Neural crest cell (in vitro differentiated cells): ENCODE results near the gene CHRD. TPM values are rescaled to one million over a fixed set of nuclear protein-coding genes. Genes with fewer than 3 reads are reported as not detected.

Experiments used
- DNase-seq: peaks from one replicate; pipeline ENCODE4 v3.0.0; 2021; ENCODE audit warnings: low read depth, mixed read lengths, low spot score
- H3K27ac Mint-ChIP-seq: one replicate; pipeline ENCODE4 v1.8.0; 2021; ENCODE audit warnings: mild to moderate bottlenecking, mixed read lengths; ENCODE audit not compliant: unreplicated experiment
- H3K27me3 Mint-ChIP-seq: 2 replicates; pipeline ENCODE4 v1.8.0; 2021; ENCODE audit warnings: low read depth, mild to moderate bottlenecking, mixed read lengths
- H3K36me3 Mint-ChIP-seq: 2 replicates; pipeline ENCODE4 v1.8.0; 2021; ENCODE audit warnings: low read depth, mild to moderate bottlenecking, mixed read lengths
- H3K4me1 Mint-ChIP-seq: 2 replicates; pipeline ENCODE4 v1.8.0; 2021; ENCODE audit warnings: mixed read lengths
- H3K4me3 Mint-ChIP-seq: one replicate; pipeline ENCODE4 v1.8.0; 2021; ENCODE audit warnings: mild to moderate bottlenecking, mixed read lengths
- H3K9me3 Mint-ChIP-seq: 2 replicates; pipeline ENCODE4 v1.8.0; 2021; ENCODE audit warnings: mixed read lengths
- total RNA-seq: library from RNA; stranded (reverse); gene quantifications from 2 replicates; pipeline ENCODE4 v1.2.1, GENCODE V29; 2021
- TF ChIP-seq, protein P1 (sequence below): fragments of 200-600 bp; sonication (generic); conservative IDR thresholded peaks from 2 replicates; pipeline ENCODE4 v1.5.0; 2021; ENCODE audit warnings: antibody characterized with exemption, mild to moderate bottlenecking

Gene CHRD
- total RNA-seq, 1 donor from 2014 or later: 4.0 TPM

DNA sequence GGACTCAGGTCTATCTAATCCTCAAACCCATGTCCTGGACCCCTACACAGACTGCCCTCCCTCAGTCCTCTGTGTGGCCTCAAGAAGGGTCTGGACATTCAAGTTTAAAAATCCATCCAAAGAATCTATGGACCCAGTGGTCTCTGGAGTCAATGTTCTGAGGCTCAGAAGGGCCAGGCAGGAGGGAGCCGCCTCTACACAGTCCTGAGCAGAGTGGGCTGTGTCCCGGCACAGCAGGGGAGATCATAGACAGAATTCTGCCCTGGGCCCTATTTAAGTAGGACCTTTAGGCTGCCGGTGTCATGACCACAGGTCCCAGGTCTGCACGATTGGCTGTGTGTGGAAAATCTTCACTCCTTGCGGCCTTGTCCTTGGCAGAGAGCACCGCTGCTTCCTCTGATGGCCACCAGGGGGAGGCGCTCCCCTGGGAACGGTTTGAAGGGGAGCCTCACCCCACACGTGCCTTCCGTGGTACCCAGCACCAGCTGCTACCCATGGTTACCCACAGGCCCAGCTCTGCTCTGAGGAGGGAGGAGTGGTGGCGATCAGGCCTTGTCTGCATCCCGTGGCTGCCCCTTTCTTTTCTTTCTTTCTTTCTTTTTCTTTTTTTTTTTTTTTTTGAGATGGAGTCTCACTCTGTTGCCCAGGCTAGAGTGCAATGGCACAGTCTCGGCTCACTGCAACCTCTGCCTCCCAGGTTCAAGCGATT lies 37.9 kb downstream of the CHRD start:
- TF ChIP-seq, protein P1, sequence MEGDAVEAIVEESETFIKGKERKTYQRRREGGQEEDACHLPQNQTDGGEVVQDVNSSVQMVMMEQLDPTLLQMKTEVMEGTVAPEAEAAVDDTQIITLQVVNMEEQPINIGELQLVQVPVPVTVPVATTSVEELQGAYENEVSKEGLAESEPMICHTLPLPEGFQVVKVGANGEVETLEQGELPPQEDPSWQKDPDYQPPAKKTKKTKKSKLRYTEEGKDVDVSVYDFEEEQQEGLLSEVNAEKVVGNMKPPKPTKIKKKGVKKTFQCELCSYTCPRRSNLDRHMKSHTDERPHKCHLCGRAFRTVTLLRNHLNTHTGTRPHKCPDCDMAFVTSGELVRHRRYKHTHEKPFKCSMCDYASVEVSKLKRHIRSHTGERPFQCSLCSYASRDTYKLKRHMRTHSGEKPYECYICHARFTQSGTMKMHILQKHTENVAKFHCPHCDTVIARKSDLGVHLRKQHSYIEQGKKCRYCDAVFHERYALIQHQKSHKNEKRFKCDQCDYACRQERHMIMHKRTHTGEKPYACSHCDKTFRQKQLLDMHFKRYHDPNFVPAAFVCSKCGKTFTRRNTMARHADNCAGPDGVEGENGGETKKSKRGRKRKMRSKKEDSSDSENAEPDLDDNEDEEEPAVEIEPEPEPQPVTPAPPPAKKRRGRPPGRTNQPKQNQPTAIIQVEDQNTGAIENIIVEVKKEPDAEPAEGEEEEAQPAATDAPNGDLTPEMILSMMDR: peak; percentile 87
- Mint-ChIP-seq H3K27ac (no peak overlapping the region), H3K9me3 (peaks cover 2% of the 10 kb centered on the region), H3K4me1 (peaks cover 5% of the 10 kb centered on the region), H3K36me3 (no peaks in the 10 kb centered on the region), H3K4me3 (no peak overlapping the region), H3K27me3 (no peaks in the 10 kb centered on the region)
- DNase-seq: peak; percentile 66

DNA sequence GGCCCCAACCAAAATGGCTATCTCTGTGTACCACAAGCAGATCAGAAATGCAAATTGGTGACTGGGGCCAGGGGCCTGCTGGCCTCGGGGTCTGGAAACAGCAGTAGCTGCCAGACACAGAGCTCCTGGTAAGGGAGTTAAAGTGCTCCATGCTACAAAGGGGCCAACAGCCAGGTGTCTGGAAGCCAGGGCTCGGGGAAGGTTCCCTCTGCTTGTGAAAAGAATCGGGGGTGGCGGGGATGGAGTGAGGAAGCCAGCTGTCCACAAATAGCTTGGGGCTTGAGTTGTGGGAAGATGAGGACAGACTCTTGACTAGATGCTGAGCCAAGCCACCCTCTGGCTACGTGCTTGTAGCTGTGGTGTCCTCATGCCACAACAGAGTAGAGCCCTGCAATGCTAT lies 39.3 kb downstream of the CHRD start:
- H3K4me3 Mint-ChIP-seq: no peak overlapping the region
- H3K4me1 Mint-ChIP-seq: peaks cover 5% of the 10 kb centered on the region
- no peak for DNase-seq

DNA sequence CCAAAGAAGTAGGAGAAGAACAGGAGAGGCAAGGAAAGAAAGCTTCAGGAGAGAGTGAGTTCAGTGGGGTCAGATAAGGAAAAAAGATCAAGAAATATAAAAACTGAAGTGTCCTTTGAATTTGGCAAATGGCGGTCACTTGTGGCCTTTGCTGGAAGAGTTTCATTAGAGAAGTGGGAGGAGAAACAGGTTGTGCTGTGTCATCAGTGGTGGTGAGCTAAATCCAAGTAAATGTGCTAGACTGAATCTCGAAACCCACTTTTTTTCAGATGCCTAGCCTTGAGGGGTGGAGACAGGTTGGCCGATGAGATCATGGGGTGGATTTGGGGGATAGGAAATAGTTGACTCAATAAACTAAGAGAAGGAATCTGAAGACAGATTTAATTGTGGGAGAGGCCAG lies 43.7 kb downstream of the CHRD start:
- Mint-ChIP-seq H3K4me1 (peaks cover 4% of the 10 kb centered on the region), H3K27ac (no peak overlapping the region), H3K4me3 (no peak overlapping the region), H3K27me3 (peaks cover 11% of the 10 kb centered on the region), H3K36me3 (no peaks in the 10 kb centered on the region), H3K9me3 (peaks cover 6% of the 10 kb centered on the region)
- TF ChIP-seq, protein P1: no peak
- no peak for DNase-seq

More for the DNA sequence above, 39.3 kb downstream of the CHRD start:
- H3K27ac Mint-ChIP-seq: no peak overlapping the region
- TF ChIP-seq, protein P1: no peak
- H3K27me3 Mint-ChIP-seq: peaks cover 8% of the 10 kb centered on the region
- H3K9me3 Mint-ChIP-seq: peaks cover 6% of the 10 kb centered on the region
- H3K36me3 Mint-ChIP-seq: no peaks in the 10 kb centered on the region

DNA sequence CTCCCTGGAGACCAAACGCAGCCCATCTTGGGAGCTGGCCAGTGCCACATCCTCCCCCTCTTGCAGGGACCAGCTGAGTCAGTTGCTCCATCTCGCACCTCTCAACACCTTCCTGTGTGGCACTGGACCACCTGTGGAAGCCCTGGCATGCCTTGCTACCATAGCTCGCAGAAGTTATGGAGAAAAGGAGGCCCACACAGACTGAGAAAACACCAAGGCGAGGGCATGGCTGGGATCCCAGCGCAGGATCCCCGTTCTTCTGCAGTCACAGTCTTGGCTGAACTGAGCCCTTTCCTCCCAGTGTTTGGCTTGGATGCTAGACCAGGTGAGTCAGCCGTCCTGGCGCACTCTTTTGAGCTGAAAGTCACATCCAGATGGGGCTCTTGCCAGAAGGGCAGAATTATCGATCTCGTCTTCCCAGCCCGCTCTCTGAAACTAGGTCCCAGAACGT lies 46.9 kb downstream of the CHRD start:
- DNase-seq: no peak
- peaks cover 6% of the 10 kb centered on the region for H3K9me3 Mint-ChIP-seq
- no peaks in the 10 kb centered on the region for H3K36me3 Mint-ChIP-seq
- peaks cover 9% of the 10 kb centered on the region for H3K4me1 Mint-ChIP-seq
- TF ChIP-seq, protein P1: no peak
- H3K27me3 Mint-ChIP-seq: peaks cover 11% of the 10 kb centered on the region
- H3K4me3 Mint-ChIP-seq: no peak overlapping the region
- no peak overlapping the region for H3K27ac Mint-ChIP-seq

DNA sequence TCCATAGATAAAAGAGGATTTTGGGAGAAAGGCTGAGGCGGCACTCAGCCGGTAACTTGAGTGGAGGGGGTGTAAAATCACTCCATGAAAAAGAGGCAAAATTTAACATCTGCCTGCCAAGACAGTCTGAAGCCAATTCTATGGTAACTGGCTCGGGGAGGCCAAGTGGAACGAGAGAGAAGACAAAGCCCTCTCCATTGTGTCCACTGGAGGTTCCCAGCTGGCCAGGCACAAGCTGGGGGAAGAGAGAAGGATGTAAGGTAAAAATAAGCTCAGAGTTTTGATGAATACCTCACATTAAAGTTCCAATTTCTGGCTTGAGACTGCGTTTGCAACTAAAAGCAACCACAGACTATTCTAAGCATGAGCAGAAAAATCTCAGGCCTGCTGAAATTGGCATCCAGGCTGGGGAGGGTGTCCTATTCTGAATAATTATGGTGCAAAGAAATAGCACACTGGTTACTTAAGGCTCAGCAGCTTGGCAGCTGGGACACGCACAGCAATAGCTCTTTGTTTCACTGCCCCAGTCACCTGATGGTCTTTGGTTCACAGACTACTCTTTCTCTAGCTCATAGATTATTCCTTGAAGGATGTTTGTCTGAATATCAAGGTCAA lies 48.8 kb downstream of the CHRD start:
- H3K4me3 Mint-ChIP-seq: no peak overlapping the region
- no peak overlapping the region for H3K27ac Mint-ChIP-seq
- H3K27me3 Mint-ChIP-seq: peaks cover 6% of the 10 kb centered on the region
- H3K4me1 Mint-ChIP-seq: peaks cover 9% of the 10 kb centered on the region
- no peaks in the 10 kb centered on the region for H3K9me3 Mint-ChIP-seq
- TF ChIP-seq, protein P1: no peak
- no peaks in the 10 kb centered on the region for H3K36me3 Mint-ChIP-seq
- DNase-seq: no peak
